Gastrocnemius medialis (tissue), 4 donors: ENCODE data around the gene SCRT2. TPM values are rescaled to one million over a fixed set of nuclear protein-coding genes. Genes with fewer than 3 reads are reported as not detected.
A peak's percentile ranks its signal among the peaks of the same experiment; 100 is the strongest.

ENCODE experiments used
- ATAC-seq, 2 donors: fragments of 150-250 bp; one replicate each; pipeline ENCODE4 v1.9.1; 2016
- DNase-seq, 2 donors: peaks; one replicate each; pipeline ENCODE4 v3.0.0-alpha.2; 2019
- H3K27ac ChIP-seq, 4 donors: fragments of 200-600 bp; sonication (generic); 1 replicate in 1 of 4; 2 replicates in 3 of 4; pipeline ENCODE4 v1.5.1; 2016 to 2018; ENCODE audit warnings: mild to moderate bottlenecking in 2 of 4, moderate library complexity in 1 of 4
- H3K27me3 ChIP-seq, 3 donors: fragments of 200-600 bp; sonication (generic) in 2 of 3; 1 replicate in 1 of 3; 2 replicates in 2 of 3; pipeline versions ENCODE4 v1.5.1 to v1.6.0; 2016 to 2019; ENCODE audit warnings: mild to moderate bottlenecking in 1 of 3, moderate library complexity in 1 of 3
- H3K36me3 ChIP-seq, 2 donors: fragments of 200-600 bp; sonication (generic) in 1 of 2; one replicate each; pipeline ENCODE4 v1.5.1; 2017 to 2018
- H3K4me1 ChIP-seq, 2 donors: fragments of 200-600 bp; sonication (generic) in 1 of 2; one replicate each; pipeline ENCODE4 v1.5.1; 2016 to 2017; ENCODE audit warnings: mild to moderate bottlenecking in 2 of 2
- H3K4me3 ChIP-seq, 4 donors: fragments of 200-600 bp; sonication (generic) in 3 of 4; 1 replicate in 1 of 4; 2 replicates in 3 of 4; pipeline ENCODE4 v1.5.1; 2016 to 2019; ENCODE audit warnings: mild to moderate bottlenecking in 2 of 4
- H3K9me3 ChIP-seq, 3 donors: fragments of 200-600 bp; sonication (generic) in 2 of 3; 1 replicate in 1 of 3; 2 replicates in 2 of 3; pipeline ENCODE4 v1.5.1; 2016 to 2019
- POLR2A ChIP-seq, 2 donors: fragments of 450-650 bp; IDR thresholded peaks; one replicate each; pipeline ENCODE4 v1.6.1; 2017; ENCODE audit warnings: antibody characterized with exemption in 2 of 2, mild to moderate bottlenecking in 2 of 2, moderate library complexity in 2 of 2
- in situ Hi-C, 4 donors: fragments of 200-750 bp; cut with MboI; loops; one replicate each; pipeline versions ENCODE4 v1.15.0 to v1.8.0; 2017; ENCODE audit warnings: low sequenced_read_pairs in 4 of 4
- intact Hi-C: fragments of 100-400 bp; cut with DNase I; formaldehyde crosslinking; loops from one replicate; pipeline ENCODE4 v1.15.1; 2023; ENCODE audit warnings: low total_unique reads
- total RNA-seq, 4 donors: library from RNA; depleted of rRNA; stranded (reverse); fragments of >200 nt; gene quantifications; one replicate each; pipeline versions ENCODE4 v1.1.0 to v1.2.3, GENCODE V29; 2016
- TF ChIP-seq, protein P1 (sequence below), 5 experiments: fragments of 450-650 bp in 3 of 5; fragments of 200-600 bp in 2 of 5; sonication (generic) in 2 of 5; IDR thresholded peaks in 4 of 5; conservative IDR thresholded peaks in 1 of 5; 1 replicate in 4 of 5; 2 replicates in 1 of 5; pipeline ENCODE4 v1.5.1; 2016 to 2019; ENCODE audit warnings: antibody characterized with exemption in 5 of 5, mild to moderate bottlenecking in 3 of 5, moderate library complexity in 3 of 5

The SCRT2 gene
- total RNA-seq, 4 donors from 2014 or later: not detected

DNA sequence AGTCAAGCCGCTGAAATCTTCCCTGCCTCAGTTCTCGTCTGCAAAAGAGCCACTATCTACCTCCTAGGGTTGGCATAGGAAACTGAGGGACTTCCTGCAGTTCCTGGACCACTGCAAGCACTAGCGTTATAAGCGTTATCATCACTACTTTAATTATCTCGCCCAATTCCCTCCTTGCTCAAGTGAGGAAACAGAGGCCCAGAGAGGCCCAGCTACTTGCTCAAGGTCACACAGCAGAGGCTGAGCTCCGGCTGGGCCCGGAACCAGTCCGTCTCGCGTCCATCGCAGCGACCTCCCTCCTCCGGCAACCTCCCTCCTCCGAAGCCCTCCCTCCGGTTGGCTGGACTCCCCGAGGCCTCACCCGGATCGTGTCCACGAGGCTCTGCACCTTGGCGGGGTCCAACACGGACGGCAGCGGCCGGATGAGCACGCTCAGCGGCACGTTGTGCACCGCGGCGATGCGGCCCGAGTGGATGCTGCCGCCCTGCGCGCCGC lies 22.9 kb downstream of the SCRT2 start:
- ATAC-seq (peak; percentile 15 to 18), DNase-seq (peak in 1 of 2 donors; percentile 34)
- H3K4me1 ChIP-seq: peaks cover 19 to 21% of the 10 kb centered on the region in 2 donors
- peak overlapping the region; percentile 76 to 99 (median 82) for H3K4me3 ChIP-seq
- intact Hi-C loops (loop anchor here (1.0 to 5.0 kb wide), 7 partner anchors 15 to 470 kb away; partner anchors contain the start of genes CSNK2A1, FAM110A and RBCK1), in situ Hi-C loops (loop anchor here in 2 of 4 donors (10.0 kb wide), 2 partner anchors 98 to 108 kb away; partner anchors contain the start of gene CSNK2A1 (in 1 of the 2))
- H3K9me3 ChIP-seq: no peaks in the 10 kb centered on the region
- no peaks in the 10 kb centered on the region for H3K27me3 ChIP-seq
- TF ChIP-seq POLR2A (IDR thresholded peaks at IDR 0.05): no peak
- TF ChIP-seq, protein P1, sequence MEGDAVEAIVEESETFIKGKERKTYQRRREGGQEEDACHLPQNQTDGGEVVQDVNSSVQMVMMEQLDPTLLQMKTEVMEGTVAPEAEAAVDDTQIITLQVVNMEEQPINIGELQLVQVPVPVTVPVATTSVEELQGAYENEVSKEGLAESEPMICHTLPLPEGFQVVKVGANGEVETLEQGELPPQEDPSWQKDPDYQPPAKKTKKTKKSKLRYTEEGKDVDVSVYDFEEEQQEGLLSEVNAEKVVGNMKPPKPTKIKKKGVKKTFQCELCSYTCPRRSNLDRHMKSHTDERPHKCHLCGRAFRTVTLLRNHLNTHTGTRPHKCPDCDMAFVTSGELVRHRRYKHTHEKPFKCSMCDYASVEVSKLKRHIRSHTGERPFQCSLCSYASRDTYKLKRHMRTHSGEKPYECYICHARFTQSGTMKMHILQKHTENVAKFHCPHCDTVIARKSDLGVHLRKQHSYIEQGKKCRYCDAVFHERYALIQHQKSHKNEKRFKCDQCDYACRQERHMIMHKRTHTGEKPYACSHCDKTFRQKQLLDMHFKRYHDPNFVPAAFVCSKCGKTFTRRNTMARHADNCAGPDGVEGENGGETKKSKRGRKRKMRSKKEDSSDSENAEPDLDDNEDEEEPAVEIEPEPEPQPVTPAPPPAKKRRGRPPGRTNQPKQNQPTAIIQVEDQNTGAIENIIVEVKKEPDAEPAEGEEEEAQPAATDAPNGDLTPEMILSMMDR (IDR thresholded peaks at IDR 0.05 in 4 of 5, conservative IDR thresholded peaks at IDR 0.05 in 1 of 5): no peak
- peak overlapping the region; percentile 83 to 99 (median 88) for H3K27ac ChIP-seq
- peaks cover 0 to 36% of the 10 kb centered on the region in 2 donors for H3K36me3 ChIP-seq

DNA sequence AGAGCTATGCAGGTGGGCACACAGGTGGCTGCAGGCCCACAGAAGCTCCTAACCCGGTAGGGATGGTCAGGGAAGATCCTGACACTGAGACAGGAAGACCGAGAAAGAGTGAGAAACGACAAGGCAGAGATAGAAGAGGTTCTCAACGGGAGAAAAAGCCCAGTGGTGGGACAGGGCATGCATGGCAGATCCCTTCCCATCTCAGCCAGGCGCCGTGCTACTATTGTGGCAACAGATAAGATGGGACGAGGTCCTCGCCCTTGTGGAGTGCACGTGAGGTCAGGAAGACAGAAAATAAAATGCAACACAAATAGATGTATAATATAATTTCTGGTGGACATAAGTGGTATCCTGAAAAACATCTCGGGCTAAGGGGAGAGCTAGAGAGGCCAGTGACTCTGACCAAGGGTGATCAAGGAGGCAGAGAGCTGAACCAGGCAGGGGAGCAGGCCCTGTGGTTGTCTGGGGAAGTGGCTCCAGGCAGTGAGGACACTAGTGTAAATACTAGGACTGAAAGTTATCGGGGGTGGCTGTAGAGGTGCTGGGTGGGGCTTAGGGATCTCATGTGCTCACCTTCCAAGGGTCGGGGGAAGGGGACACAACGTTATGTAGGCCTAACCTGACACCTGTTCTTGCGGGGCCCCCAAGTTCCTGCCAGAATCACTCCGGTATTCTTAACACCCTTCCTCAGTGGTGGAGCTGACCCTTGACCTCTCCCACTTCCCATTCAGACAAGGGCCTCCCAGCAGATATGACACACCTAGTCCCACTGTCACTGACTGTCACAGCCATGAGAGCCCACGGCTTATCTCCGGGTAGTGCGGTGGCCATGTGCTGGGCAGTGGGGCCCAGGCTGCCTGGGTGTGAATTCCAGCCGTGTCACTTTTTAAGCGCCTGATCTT lies 23.6 kb downstream of the SCRT2 start:
- DNase-seq: peak in 1 of 2 donors; percentile 19
- Histone ChIP-seq H3K4me1 (peaks cover 19 to 22% of the 10 kb centered on the region in 2 donors), H3K27ac (peak overlapping the region; percentile 83 to 99 (median 88)), H3K27me3 (no peaks in the 10 kb centered on the region), H3K9me3 (no peaks in the 10 kb centered on the region), H3K4me3 (peak overlapping the region; percentile 76 to 99 (median 82)), H3K36me3 (peaks cover 0 to 42% of the 10 kb centered on the region in 2 donors)
- TF ChIP-seq, protein P1 (IDR thresholded peaks at IDR 0.05 in 4 of 5, conservative IDR thresholded peaks at IDR 0.05 in 1 of 5): no peak
- TF ChIP-seq POLR2A (IDR thresholded peaks at IDR 0.05): no peak
- intact Hi-C loops: loop anchor here (2.0 to 5.0 kb wide), 6 partner anchors 85 to 470 kb away; partner anchors contain the start of genes CSNK2A1, FAM110A and RBCK1
- ATAC-seq: peak; percentile 22 to 33
- in situ Hi-C loops: loop anchor here in 2 of 4 donors (10.0 kb wide), 2 partner anchors 97 to 107 kb away; partner anchors contain the start of gene CSNK2A1 (in 1 of the 2)

DNA sequence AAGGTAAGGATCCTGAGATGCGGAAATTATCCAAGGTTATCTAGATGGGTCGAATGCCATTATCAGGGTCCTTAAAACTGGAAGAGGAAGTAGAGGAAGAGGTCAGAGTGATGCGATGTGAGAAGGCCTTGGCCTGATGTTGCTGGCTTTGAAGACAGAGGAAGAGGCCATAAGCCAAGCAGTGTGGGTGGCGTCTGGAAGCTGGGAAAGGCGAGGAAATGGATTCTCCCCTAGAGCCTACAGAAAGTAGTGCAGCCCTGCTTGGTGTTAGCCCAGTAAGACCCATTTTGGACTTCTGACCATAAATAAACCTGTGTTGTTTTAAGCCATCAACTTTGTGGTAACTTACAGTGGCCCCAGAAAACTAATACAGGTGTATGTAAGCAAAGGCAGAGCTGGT lies 24.6 kb downstream of the SCRT2 start:
- TF ChIP-seq, protein P1 (IDR thresholded peaks at IDR 0.05 in 4 of 5, conservative IDR thresholded peaks at IDR 0.05 in 1 of 5): peak in 2 of 5 experiments; percentile 20 to 24
- no peak for TF ChIP-seq POLR2A (IDR thresholded peaks at IDR 0.05)
- H3K4me3 ChIP-seq: peak overlapping the region in 2 of 4 donors; percentile 9 to 76
- no peaks in the 10 kb centered on the region for H3K27me3 ChIP-seq
- H3K4me1 ChIP-seq: peaks cover 19 to 26% of the 10 kb centered on the region in 2 donors
- no peaks in the 10 kb centered on the region for H3K9me3 ChIP-seq
- intact Hi-C loops (loop anchor here (5.0 kb wide), 5 partner anchors 86 to 471 kb away; partner anchors contain the start of genes CSNK2A1 and RBCK1), in situ Hi-C loops (loop anchor here in 2 of 4 donors (10.0 kb wide), 2 partner anchors 96 to 106 kb away; partner anchors contain the start of gene CSNK2A1 (in 1 of the 2))
- DNase-seq (no peak), ATAC-seq (no peak)
- peak overlapping the region; percentile 27 to 99 (median 88) for H3K27ac ChIP-seq
- peaks cover 0 to 42% of the 10 kb centered on the region in 2 donors for H3K36me3 ChIP-seq

DNA sequence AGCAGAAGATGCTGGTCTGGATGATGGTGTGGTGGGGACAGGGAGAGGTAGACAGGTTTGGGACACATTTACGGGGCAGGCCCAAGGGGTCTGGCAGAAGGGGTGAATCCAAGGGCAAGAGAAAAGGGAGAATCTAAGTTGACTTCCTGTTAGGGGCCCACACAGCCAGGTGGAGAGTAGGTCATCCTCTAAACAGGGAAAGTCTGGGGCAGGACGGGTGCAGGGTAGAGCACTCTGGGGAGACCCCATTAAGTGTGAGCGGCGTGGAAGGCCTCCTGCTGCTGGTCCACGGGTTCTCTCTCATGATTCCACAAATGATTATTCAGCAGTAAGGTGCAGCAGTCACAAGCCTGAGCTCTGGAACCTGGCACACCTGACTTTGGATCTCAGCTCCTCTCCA lies 25.3 kb downstream of the SCRT2 start:
- no peak for DNase-seq
- Histone ChIP-seq H3K27ac (peak overlapping the region in 2 of 4 donors; percentile 27 to 99), H3K4me1 (peaks cover 19 to 29% of the 10 kb centered on the region in 2 donors), H3K27me3 (no peaks in the 10 kb centered on the region), H3K4me3 (no peak overlapping the region), H3K36me3 (peaks cover 0 to 42% of the 10 kb centered on the region in 2 donors), H3K9me3 (no peaks in the 10 kb centered on the region)
- TF ChIP-seq, protein P1 (IDR thresholded peaks at IDR 0.05 in 4 of 5, conservative IDR thresholded peaks at IDR 0.05 in 1 of 5): no peak
- ATAC-seq: no peak
- intact Hi-C loops (loop anchor here (5.0 kb wide), 5 partner anchors 87 to 472 kb away; partner anchors contain the start of genes CSNK2A1 and RBCK1), in situ Hi-C loops (loop anchor here in 2 of 4 donors (10.0 kb wide), 2 partner anchors 95 to 105 kb away; partner anchors contain the start of gene CSNK2A1 (in 1 of the 2))
